ENCODE measurements around the gene ARMC7.

DNA sequence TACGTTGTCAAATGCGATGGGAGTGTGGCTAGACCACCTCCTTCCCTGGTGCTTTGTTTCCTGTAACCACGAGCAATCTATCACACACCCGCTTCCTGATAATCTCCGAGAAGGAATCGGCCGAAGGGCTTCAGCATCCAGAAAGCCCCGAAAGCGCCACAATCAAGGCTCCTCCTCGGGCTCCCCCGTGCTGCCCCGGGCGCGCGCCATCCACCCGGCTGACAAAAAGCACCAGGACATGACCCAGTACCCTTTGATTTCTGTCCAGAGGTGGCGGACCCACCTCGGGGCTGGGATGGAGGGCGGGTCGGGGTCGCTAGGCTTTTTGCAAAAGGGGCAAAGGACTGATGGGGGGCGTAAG, 743 bp upstream of the ARMC7 start:
- TF ChIP-seq, protein P1, sequence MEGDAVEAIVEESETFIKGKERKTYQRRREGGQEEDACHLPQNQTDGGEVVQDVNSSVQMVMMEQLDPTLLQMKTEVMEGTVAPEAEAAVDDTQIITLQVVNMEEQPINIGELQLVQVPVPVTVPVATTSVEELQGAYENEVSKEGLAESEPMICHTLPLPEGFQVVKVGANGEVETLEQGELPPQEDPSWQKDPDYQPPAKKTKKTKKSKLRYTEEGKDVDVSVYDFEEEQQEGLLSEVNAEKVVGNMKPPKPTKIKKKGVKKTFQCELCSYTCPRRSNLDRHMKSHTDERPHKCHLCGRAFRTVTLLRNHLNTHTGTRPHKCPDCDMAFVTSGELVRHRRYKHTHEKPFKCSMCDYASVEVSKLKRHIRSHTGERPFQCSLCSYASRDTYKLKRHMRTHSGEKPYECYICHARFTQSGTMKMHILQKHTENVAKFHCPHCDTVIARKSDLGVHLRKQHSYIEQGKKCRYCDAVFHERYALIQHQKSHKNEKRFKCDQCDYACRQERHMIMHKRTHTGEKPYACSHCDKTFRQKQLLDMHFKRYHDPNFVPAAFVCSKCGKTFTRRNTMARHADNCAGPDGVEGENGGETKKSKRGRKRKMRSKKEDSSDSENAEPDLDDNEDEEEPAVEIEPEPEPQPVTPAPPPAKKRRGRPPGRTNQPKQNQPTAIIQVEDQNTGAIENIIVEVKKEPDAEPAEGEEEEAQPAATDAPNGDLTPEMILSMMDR (IDR thresholded peaks at IDR 0.05; ENCODE audit: poor library complexity, severe bottlenecking), result no peak
- TF ChIP-seq TAF1 (IDR thresholded peaks at IDR 0.05; ENCODE audit: low read depth), result no peak
- no peak for TF ChIP-seq POLR2AphosphoS5 (IDR thresholded peaks at IDR 0.05)
- TF ChIP-seq RAD21 (conservative IDR thresholded peaks at IDR 0.05), result no peak
- no peak for TF ChIP-seq EP300 (conservative IDR thresholded peaks at IDR 0.05; ENCODE audit: poor library complexity, severe bottlenecking)

Data from neural cell (in vitro differentiated cells).